H1 (cell line): ENCODE data around the gene XPO6. TPM values are rescaled to one million over a fixed set of nuclear protein-coding genes. Genes with fewer than 3 reads are reported as not detected.

Experiments
- CTCF ChIA-PET: fragments of 300-600 bp; sonication (Branson Sonifier 250); formaldehyde crosslinking; loops from one replicate; lab custom pipeline; 2021; ENCODE audit not compliant: partially characterized antibody; lab: Charles Lee
- POLR2A ChIA-PET: fragments of 300-600 bp; sonication (Branson Sonifier 250); formaldehyde crosslinking; loops from one replicate; lab custom pipeline; 2021; ENCODE audit warnings: inconsistent platforms; ENCODE audit not compliant: partially characterized antibody; lab: Charles Lee
- DNase-seq, 2 experiments: peaks; one replicate each; pipeline versions ENCODE4 v3.0.0 to v3.0.0-alpha.2; 2010 to 2022; ENCODE audit warnings: low spot score in 2 of 2, low read depth in 1 of 2, mixed read lengths in 1 of 2
- FAIRE-seq: peaks from 2 replicates; lab custom pipeline; 2011; peaks lifted over from hg19 to GRCh38; lab: Jason Lieb, UNC
- H2AFZ ChIP-seq: 2 replicates; pipeline ENCODE4 v1.8.1; 2012; ENCODE audit warnings: low read length, inconsistent platforms
- H2AK5ac ChIP-seq: 2 replicates; pipeline ENCODE4 v1.6.1; 2013; ENCODE audit warnings: low read depth, low read length
- H2BK120ac ChIP-seq: replicated peaks from 2 replicates; pipeline ENCODE3; 2013; ENCODE audit warnings: low read depth, low read length, inconsistent platforms
- H2BK12ac ChIP-seq: 2 replicates; pipeline ENCODE4 v1.6.1; 2013; ENCODE audit warnings: low read depth, low read length
- H2BK15ac ChIP-seq: 2 replicates; pipeline ENCODE4 v1.6.1; 2013; ENCODE audit warnings: low read length
- H2BK20ac ChIP-seq: 2 replicates; pipeline ENCODE4 v1.6.1; 2013; ENCODE audit warnings: low read length
- H2BK5ac ChIP-seq: 2 replicates; pipeline ENCODE4 v1.6.1; 2013; ENCODE audit warnings: low read depth, low read length
- H3K14ac ChIP-seq: 2 replicates; pipeline ENCODE4 v1.6.1; 2013; ENCODE audit warnings: inconsistent platforms; ENCODE audit not compliant: insufficient read length
- H3K18ac ChIP-seq: 2 replicates; pipeline ENCODE4 v1.6.1; 2013; ENCODE audit warnings: low read length; ENCODE audit errors: extremely low read depth
- H3K23ac ChIP-seq: 2 replicates; pipeline ENCODE4 v1.6.1; 2013; ENCODE audit warnings: inconsistent platforms; ENCODE audit not compliant: insufficient read length
- H3K23me2 ChIP-seq: 2 replicates; pipeline ENCODE4 v1.6.1; 2013; ENCODE audit warnings: low read depth, low read length
- H3K27ac ChIP-seq: 2 replicates; pipeline ENCODE4 v1.6.1; 2011; ENCODE audit warnings: low read depth, low read length, inconsistent platforms
- H3K27me3 ChIP-seq, 4 experiments: replicated peaks in 1 of 4; 1 replicate in 1 of 4; 2 replicates in 3 of 4; pipeline versions ENCODE4 v1.6.1 to v1.8.1; 2011 to 2013; ENCODE audit warnings: low read length in 3 of 4, mild to moderate bottlenecking in 3 of 4, inconsistent platforms in 2 of 4, mixed read lengths in 2 of 4, moderate library complexity in 1 of 4; ENCODE audit not compliant: control insufficient read depth in 3 of 4, insufficient read depth in 3 of 4; ENCODE audit errors: extremely low read depth in 1 of 4
- H3K36me3 ChIP-seq, 4 experiments: 2 replicates each; pipeline versions ENCODE4 v1.6.1 to v1.8.1; 2011 to 2013; ENCODE audit warnings: mild to moderate bottlenecking in 4 of 4, low read length in 3 of 4, moderate library complexity in 2 of 4, control low read depth in 1 of 4, inconsistent platforms in 1 of 4; ENCODE audit not compliant: insufficient read depth in 4 of 4, control insufficient read depth in 2 of 4
- H3K4ac ChIP-seq: replicated peaks from 2 replicates; pipeline ENCODE3; 2013; ENCODE audit warnings: low read length, low read depth, mixed read lengths, inconsistent platforms; ENCODE audit not compliant: insufficient read length
- H3K4me1 ChIP-seq, 4 experiments: replicated peaks in 1 of 4; 1 replicate in 1 of 4; 2 replicates in 3 of 4; pipeline versions ENCODE4 v1.6.1 to v1.8.1; 2011 to 2013; ENCODE audit warnings: low read length in 3 of 4, inconsistent platforms in 2 of 4, mixed read lengths in 1 of 4; ENCODE audit not compliant: insufficient read depth in 4 of 4, control insufficient read depth in 3 of 4
- H3K4me2 ChIP-seq, 2 experiments: 2 replicates each; pipeline versions ENCODE4 v1.6.1 to v1.8.1; 2011 to 2013; ENCODE audit warnings: low read depth in 2 of 2, low read length in 2 of 2, control low read depth in 1 of 2, inconsistent platforms in 1 of 2, mild to moderate bottlenecking in 1 of 2; ENCODE audit not compliant: insufficient read depth in 1 of 2
- H3K4me3 ChIP-seq, 4 experiments: fragments of 200-600, 300-600 bp in 1 of 4; sonication (generic), shearing (Covaris generic), sonication (Bioruptor Twin) in 1 of 4; 2 replicates each; pipeline versions ENCODE4 v1.5.1 to v1.8.1; 2011 to 2016; ENCODE audit warnings: low read length in 4 of 4, low read depth in 3 of 4, control low read depth in 2 of 4, inconsistent platforms in 2 of 4, mild to moderate bottlenecking in 2 of 4, mixed read lengths in 1 of 4, moderate library complexity in 1 of 4; ENCODE audit not compliant: insufficient read depth in 2 of 4; ENCODE audit errors: extremely low read depth in 1 of 4
- H3K56ac ChIP-seq: replicated peaks from 2 replicates; pipeline ENCODE3; 2013; ENCODE audit warnings: low read depth, mild to moderate bottlenecking, mixed read lengths, low read length, inconsistent platforms; ENCODE audit not compliant: insufficient read length
- H3K79me1 ChIP-seq: 2 replicates; pipeline ENCODE4 v1.6.1; 2013; ENCODE audit warnings: low read depth, low read length, control low read depth
- H3K79me2 ChIP-seq, 2 experiments: 2 replicates each; pipeline versions ENCODE4 v1.6.1 to v1.8.1; 2012 to 2013; ENCODE audit warnings: low read length in 2 of 2, mild to moderate bottlenecking in 2 of 2, inconsistent platforms in 1 of 2; ENCODE audit not compliant: insufficient read depth in 2 of 2, control insufficient read depth in 1 of 2
- H3K9ac ChIP-seq, 4 experiments: replicated peaks in 1 of 4; 1 replicate in 1 of 4; 2 replicates in 3 of 4; pipeline versions ENCODE4 v1.6.1 to v1.8.1; 2011 to 2013; ENCODE audit warnings: low read depth in 3 of 4, low read length in 3 of 4, control low read depth in 2 of 4, mild to moderate bottlenecking in 2 of 4, moderate library complexity in 2 of 4, inconsistent platforms in 1 of 4; ENCODE audit errors: extremely low read depth in 1 of 4
- H3K9me3 ChIP-seq, 2 experiments: 2 replicates each; pipeline versions ENCODE4 v1.6.1 to v1.8.1; 2012 to 2013; ENCODE audit warnings: mild to moderate bottlenecking in 2 of 2, moderate library complexity in 2 of 2, control low read depth in 1 of 2, inconsistent platforms in 1 of 2, low read depth in 1 of 2, low read length in 1 of 2, mixed read lengths in 1 of 2; ENCODE audit not compliant: insufficient read depth in 2 of 2
- H4K20me1 ChIP-seq, 2 experiments: replicated peaks in 1 of 2; 2 replicates each; pipeline versions ENCODE3 to v1.8.1; 2011 to 2013; ENCODE audit warnings: inconsistent platforms in 2 of 2, low read length in 2 of 2, mild to moderate bottlenecking in 1 of 2; ENCODE audit not compliant: insufficient read depth in 2 of 2, control insufficient read depth in 1 of 2
- H4K5ac ChIP-seq: 2 replicates; pipeline ENCODE4 v1.6.1; 2013; ENCODE audit warnings: low read length, low read depth, mixed read lengths, inconsistent platforms; ENCODE audit not compliant: insufficient read length
- H4K8ac ChIP-seq: 2 replicates; pipeline ENCODE4 v1.8.0; 2013; ENCODE audit warnings: mild to moderate bottlenecking, moderate library complexity, low read length, inconsistent platforms; ENCODE audit not compliant: insufficient read depth; ENCODE audit errors: extremely low read depth
- H4K91ac ChIP-seq: replicated peaks from 2 replicates; pipeline ENCODE3; 2013; ENCODE audit warnings: low read length, mixed read lengths, inconsistent platforms; ENCODE audit not compliant: insufficient read length
- EZH2 ChIP-seq: fragments of 200-600 bp; sonication (generic); IDR thresholded peaks from 2 replicates; pipeline ENCODE4 v1.7.1; 2012; ENCODE audit warnings: low read depth, mild to moderate bottlenecking, moderate library complexity, low read length, inconsistent platforms; ENCODE audit not compliant: severe bottlenecking
- HDAC2 ChIP-seq, 2 experiments: fragments of 300-600 bp in 1 of 2; sonication (generic) in 1 of 2; IDR thresholded peaks; 2 replicates each; pipeline ENCODE4 v1.6.1; 2011 to 2012; ENCODE audit warnings: low read depth in 2 of 2, low read length in 2 of 2, mild to moderate bottlenecking in 2 of 2, moderate library complexity in 2 of 2, borderline replicate concordance in 1 of 2, inconsistent platforms in 1 of 2
- KDM4A ChIP-seq: IDR thresholded peaks from one replicate; pipeline ENCODE4 v1.7.1; 2012; ENCODE audit warnings: low read depth, mild to moderate bottlenecking, moderate library complexity, low read length, inconsistent platforms; ENCODE audit not compliant: severe bottlenecking
- KDM5A ChIP-seq: fragments of 200-600 bp; IDR thresholded peaks from 2 replicates; pipeline ENCODE4 v1.7.1; 2012; ENCODE audit warnings: mild to moderate bottlenecking, low read length, inconsistent platforms, mixed read lengths
- RFX5 ChIP-seq: IDR thresholded peaks from 2 replicates; pipeline ENCODE4 v1.6.1; 2011; ENCODE audit warnings: low read depth, low read length, improper control_type of control experiment, borderline replicate concordance
- RXRA ChIP-seq: IDR thresholded peaks from 2 replicates; pipeline ENCODE4 v1.6.1; 2011; ENCODE audit warnings: low read depth, mild to moderate bottlenecking, low read length, moderate library complexity; ENCODE audit not compliant: insufficient read depth
- SRF ChIP-seq: IDR thresholded peaks from 2 replicates; pipeline ENCODE4 v1.6.1; 2011; ENCODE audit warnings: mild to moderate bottlenecking, low read depth, low read length, moderate library complexity
- USF2 ChIP-seq: IDR thresholded peaks from 2 replicates; pipeline ENCODE4 v1.6.1; 2011; ENCODE audit warnings: low read length, improper control_type of control experiment
- ZNF274 ChIP-seq: IDR thresholded peaks from 2 replicates; pipeline ENCODE4 v1.7.0; 2012; ENCODE audit warnings: low read length, borderline replicate concordance; ENCODE audit errors: extremely low read depth
- WGBS, 2 experiments: shearing (Covaris generic) in 1 of 2; methylation state at CpG; one replicate each; pipeline versions ENCODE4 v1.1.6 to v1.1.7; 2013 to 2015; ENCODE audit warnings: low lambda C conversion rate in 2 of 2, mixed read lengths in 2 of 2, inconsistent platforms in 1 of 2, low coverage in 1 of 2, missing lambda C conversion rate in 1 of 2; ENCODE audit not compliant: insufficient replicate concordance in 2 of 2, insufficient coverage in 1 of 2, insufficient read length in 1 of 2; ENCODE audit errors: extremely low coverage in 1 of 2, missing lambda C conversion rate in 1 of 2; 5-methylcytosine and 5-hydroxymethylcytosine counted together
- polyA plus RNA-seq, 7 experiments: library from polyadenylated mRNA; depleted of rRNA in 3 of 7; stranded (reverse) in 5 of 7; unstranded in 2 of 7; fragments of >200 nt in 5 of 7; fragments of 200-250 nt in 2 of 7; gene quantifications; 1 replicate in 5 of 7; 2 replicates in 1 of 7; 4 replicates in 1 of 7; pipeline versions ENCODE4 v1.2.1 to v1.2.3, GENCODE V29; 2011 to 2013; ENCODE audit warnings: missing spikeins in 2 of 7, mixed read lengths in 2 of 7
- total RNA-seq: library from RNA; stranded (reverse); fragmentation: NEBNext Ultra II Directional; extraction: Animal tissue kit (Norgen Biotek cat#: 25700); gene quantifications from 2 replicates; pipeline ENCODE4 v1.2.1, GENCODE V29; 2021

XPO6 gene
- total and polyA plus RNA-seq, 2 of the 8 experiments (the other 6 are each of a cell fraction or from before 2014, with no cell fraction given), result 152 to 254 TPM

- no peak overlapping the region for H3K18ac ChIP-seq
- DNase-seq (no peak), FAIRE-seq (no peak)
- H3K56ac ChIP-seq, result no peak overlapping the region
- no peak overlapping the region for H2AFZ ChIP-seq
- H2BK15ac ChIP-seq, result no peak overlapping the region
- H3K27me3 ChIP-seq, result no peaks in the 10 kb centered on the region
- no peak overlapping the region for H3K27ac ChIP-seq
- no peak overlapping the region for H4K8ac ChIP-seq
- H3K4ac ChIP-seq, result no peak overlapping the region
- H2BK20ac ChIP-seq, result no peak overlapping the region
- H3K23me2 ChIP-seq, result no peaks in the 10 kb centered on the region
- H3K79me2 ChIP-seq, result peaks cover 3 to 94% of the 10 kb centered on the region in 2 experiments; a peak in 3 of 4 replicates
- H2BK12ac ChIP-seq, result no peak overlapping the region; the same call in 1 of the 2 replicates
- H3K4me2 ChIP-seq, result no peak overlapping the region
- H4K20me1 ChIP-seq, result peaks cover 8 to 9% of the 10 kb centered on the region in 2 experiments
- H2BK120ac ChIP-seq, result no peak overlapping the region
- H3K14ac ChIP-seq, result no peak overlapping the region
- POLR2A ChIA-PET, result interaction anchor here (0.6 to 1.6 kb wide), 4 partner anchors 11 to 31 kb away, joined by 3 to 4 read pairs (median 3); no protein-coding TSS in a partner anchor
- H3K23ac ChIP-seq, result no peak overlapping the region
- H4K5ac ChIP-seq, result no peak overlapping the region
- WGBS, 2 experiments, result 88% methylated on average over 14 of the region's 14 CpGs; no CpG with 5 or more reads in 1 of the 2 experiments
- no peak overlapping the region for H4K91ac ChIP-seq
- peaks cover 0 to 6% (median 0%) of the 10 kb centered on the region in 4 experiments; a peak in 1 of 7 replicates for H3K4me1 ChIP-seq
- H3K4me3 ChIP-seq, result no peak overlapping the region
- H3K9ac ChIP-seq, result no peak overlapping the region
- no peak overlapping the region; the same call in 1 of the 2 replicates for H2AK5ac ChIP-seq
- no peaks in the 10 kb centered on the region for H3K9me3 ChIP-seq
- H2BK5ac ChIP-seq, result no peak overlapping the region
- CTCF ChIA-PET, result interaction anchor here (0.6 to 2.6 kb wide), 4 partner anchors 8 to 126 kb away, joined by 3 to 7 read pairs (median 3); no protein-coding TSS in a partner anchor
- peaks cover 0 to 5% (median 0%) of the 10 kb centered on the region in 4 experiments; a peak in 3 of 8 replicates for H3K36me3 ChIP-seq
- H3K79me1 ChIP-seq, result peaks cover 12% of the 10 kb centered on the region
- TF ChIP-seq RFX5 (no peak), ZNF274 (no peak), RXRA (no peak), USF2 (no peak), SRF (no peak), HDAC2 (IDR thresholded peaks at IDR 0.05; ENCODE audit: borderline replicate concordance in 1 of 2, low read depth in 2 of 2, low read length in 2 of 2) (no peak), EZH2 (no peak), KDM4A (no peak), KDM5A (no peak)
Observed at GRCh38 chr16:28193530-28194423, 18.0 kb downstream of the XPO6 start.
